Activated CD4-positive, alpha-beta T cell treated with anti-CD3 and anti-CD28 coated beads for 4 hours (primary cell): ENCODE data around the gene EIF2AK2.
A peak's percentile ranks its signal among the peaks of the same experiment; 100 is the strongest.
"Not testable (repeated sequence)": the region's sequence is repeated elsewhere in the genome, so short reads cannot be mapped to it uniquely, and the experiment has no call there.

ENCODE experiments used
- DNase-seq, 2 donors: peaks; one replicate each; pipeline ENCODE4 v3.0.0-alpha.2; 2020

Gene EIF2AK2

DNA sequence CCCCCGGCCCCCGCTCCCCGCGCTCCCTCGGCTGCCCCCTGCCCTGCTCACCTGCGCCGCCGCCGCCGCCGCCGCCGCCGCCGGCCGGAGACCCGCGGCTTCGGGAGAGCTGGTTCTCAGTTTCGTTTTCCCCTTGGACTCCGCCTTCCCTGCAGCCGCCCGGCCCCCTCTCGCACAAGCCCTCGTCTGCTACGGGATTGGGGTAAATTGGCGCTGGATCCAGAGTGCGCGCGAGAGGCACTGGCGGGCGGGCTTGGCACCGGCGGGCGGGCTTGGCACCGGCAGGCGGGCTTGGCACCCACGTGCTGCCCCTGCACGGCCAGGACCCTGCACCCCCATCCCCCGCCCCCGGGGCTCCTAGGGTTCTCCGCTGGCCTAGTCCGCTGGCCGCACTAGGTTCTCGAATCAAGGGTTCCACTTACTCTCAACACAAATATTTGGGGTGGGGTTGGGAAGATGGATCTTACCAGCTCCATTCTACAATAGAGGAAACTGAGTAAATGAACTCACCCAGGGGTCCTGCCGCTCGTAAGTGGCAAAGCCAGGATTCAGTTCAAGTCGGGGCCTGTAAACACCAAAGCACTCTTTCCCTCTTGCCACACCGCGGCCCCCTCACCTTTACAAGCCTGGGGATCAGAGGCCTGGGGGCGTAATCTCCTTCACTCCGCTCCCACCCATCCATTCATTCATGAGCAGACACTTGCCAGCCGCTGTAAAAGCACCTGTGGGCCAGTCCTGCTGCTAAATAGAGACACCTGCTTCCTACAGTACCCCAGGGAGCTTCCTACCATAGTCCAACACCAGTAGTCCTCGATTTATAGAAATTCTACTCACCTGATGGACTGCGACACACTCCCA is at the start of gene EIF2AK2:
Gene EIF2AK2 (minus strand): TSS at position 124 of the 858 bp plus-strand sequence. CDS start 9,174 bp downstream, outside the sequence.
- peak; percentile 74 to 78 for DNase-seq

DNA sequence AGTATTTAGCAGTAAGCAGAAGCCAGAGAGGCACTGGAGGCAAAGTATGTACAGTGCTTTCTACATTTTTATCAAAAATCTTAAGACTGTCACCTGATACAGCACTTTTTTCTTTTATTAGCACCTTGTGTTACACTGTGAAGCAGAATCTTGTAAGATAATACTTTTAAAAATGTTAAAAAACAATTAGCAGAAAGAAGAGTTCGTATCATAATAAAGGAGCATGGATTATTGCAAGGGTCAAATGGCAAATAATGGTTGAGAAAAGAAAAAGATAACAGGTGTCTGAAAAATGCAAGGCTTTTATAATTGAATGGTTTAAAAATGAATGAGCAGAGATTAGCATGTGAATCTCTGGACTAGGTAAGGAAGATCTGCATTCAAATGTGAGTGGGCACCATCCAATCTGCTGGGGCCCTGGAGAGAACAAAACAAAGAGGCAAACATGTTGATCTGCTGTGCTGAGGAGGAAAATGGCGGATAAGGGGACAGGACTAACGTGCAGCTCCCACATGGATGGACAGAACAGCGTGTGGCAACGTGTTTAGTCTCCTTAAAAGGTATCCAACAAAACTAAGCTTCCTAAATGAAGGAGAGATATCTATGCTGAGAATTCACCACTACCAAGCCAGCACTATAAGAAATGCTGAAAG is 49.0 kb upstream of the EIF2AK2 start:
- DNase-seq = no peak

DNA sequence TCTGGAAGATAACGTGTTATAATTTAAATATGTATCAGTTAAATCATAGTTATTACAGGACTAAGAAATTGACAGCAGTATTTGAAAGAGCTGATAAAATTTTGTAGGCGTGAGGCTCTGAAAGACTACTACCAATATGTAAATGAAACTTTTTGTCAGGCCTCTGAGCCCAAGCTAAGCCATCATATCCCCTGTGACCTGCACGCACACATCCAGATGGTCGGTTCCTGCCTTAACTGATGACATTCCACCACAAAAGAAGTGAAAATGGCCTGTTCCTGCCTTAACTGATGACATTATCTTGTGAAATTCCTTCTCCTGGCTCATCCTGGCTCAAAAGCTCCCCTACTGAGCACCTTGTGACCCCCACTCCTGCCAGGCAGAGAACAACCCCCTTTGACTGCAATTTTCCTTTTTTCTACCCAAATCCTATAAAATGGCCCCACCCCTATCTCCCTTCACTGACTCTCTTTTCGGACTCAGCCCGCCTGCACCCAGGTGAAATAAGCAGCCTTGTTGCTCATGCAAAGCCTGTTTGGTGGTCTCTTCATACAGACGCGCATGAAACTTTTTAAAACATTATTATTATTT is 48.4 kb upstream of the EIF2AK2 start:
- DNase-seq = not testable (repeated sequence)

DNA sequence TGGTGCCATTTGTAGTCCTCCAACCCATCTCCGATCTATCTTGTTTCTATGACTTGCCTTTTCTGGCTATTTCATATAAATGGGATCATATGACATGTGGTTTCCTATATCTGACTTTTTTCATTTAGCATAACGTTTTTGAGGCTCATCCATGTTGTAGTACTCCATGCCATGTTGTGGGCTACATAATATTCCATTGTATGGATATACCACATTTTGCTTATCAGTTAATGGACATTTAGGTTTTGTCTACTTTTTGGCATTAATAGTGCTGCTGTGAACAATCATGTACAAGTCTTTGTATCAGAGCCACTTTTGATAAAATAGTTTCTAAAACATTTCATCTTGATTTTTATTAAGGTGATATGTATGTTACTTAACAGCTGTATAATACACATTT is 46.9 kb upstream of the EIF2AK2 start:
- DNase-seq = no peak

DNA sequence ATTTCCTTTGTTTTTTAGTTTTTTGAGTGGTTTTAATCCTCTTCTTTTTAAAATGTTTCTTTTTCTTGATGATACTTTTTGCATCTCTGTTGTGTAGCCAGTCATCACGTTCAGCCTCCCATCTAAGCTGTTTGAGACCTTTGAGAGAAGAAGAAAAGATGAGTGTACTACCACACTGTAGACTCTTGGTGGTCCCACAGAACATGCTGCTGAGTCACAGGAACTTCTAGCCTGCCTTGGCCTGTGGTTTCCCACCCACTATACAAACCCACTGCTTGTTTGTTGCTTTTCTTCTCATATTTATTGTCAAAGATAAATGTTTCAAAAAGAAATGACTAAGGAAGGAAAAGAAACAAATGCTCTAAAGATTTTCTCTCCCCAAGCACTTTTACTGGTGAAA is 45.0 kb upstream of the EIF2AK2 start:
- DNase-seq = peak; percentile 28 to 39

DNA sequence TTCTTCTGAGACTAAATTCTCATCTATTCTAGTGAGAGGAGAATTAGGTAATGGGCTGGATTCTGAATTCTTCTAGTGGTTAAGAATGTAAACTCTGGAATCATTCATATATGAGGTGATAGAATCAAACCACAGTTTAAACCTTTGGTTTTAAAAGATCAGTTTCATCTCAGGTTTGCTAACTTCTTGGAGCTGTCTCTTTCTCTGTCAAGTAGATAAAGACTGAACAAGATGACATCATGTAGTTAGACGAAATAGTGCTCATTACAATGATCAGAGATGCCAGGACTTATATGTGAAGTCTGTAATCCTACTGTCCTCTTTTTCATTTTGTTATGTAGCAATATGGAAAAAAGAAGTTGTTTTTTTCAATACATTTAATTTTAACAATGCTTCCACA is 44.4 kb upstream of the EIF2AK2 start:
- no peak for DNase-seq

- DNase-seq = no peak
Observed at GRCh38 chr2:37198681-37199065, 41.9 kb upstream of the EIF2AK2 start.

- DNase-seq = peak; percentile 91
Observed at GRCh38 chr2:37196320-37197195, 39.8 kb upstream of the EIF2AK2 start, which contains the start of gene CEBPZOS. TSS of gene CEBPZOS (plus strand) at chr2:37196496. CDS start at chr2:37199705, 3,209 bp downstream.

DNA sequence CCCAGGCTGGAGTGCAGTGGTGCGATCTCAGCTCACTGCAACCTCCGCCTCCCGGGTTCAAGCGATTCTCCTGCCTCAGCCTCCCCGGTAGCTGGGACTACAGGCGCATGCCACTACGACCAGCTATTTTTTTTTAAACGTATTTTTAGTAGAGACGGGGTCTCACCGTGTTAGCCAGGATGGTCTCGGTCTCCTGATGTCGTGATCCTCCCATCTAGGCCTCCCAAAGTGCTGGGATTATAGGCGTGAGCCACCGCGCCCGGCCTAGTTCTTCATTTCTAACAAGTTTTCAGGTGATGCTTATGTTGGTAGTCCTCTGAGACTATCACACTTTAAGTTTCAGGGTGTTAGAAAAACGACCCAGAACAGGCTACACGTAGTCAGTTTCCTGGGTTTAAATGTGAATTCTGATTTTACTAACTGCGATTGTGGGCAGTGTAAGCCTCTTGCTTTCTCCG is 39.1 kb upstream of the EIF2AK2 start:
- DNase-seq = peak in 1 of 2 donors; percentile 4

- DNase-seq = no peak
Observed at GRCh38 chr2:37192551-37192950, 35.8 kb upstream of the EIF2AK2 start.

GRCh38 chr2:37191747-37192146 is 35.0 kb upstream of the EIF2AK2 start:
- no peak for DNase-seq

- no peak for DNase-seq
Observed at GRCh38 chr2:37191253-37191652, 34.5 kb upstream of the EIF2AK2 start.

DNA sequence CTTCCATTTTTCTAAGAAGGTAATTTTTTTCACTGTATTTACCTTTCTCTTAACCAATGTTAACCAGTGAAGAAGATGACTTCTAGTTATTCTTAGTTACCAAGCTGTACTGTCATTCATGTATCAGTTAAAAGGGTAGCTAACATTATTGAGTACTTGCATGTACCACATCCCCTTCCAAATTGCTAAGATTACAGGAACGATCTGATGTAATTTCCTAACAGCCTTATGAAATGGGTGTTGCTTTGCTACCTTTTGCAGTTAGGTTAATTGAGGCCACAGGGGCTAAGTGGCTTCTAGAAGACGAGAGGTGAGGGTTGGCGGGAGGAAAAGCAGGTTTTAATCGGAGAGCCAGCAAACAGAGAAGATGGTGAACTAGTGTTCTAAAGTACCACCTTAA is 33.5 kb upstream of the EIF2AK2 start:
- DNase-seq = no peak

- no peak for DNase-seq
Observed at GRCh38 chr2:37189452-37190153, 32.8 kb upstream of the EIF2AK2 start.

DNA sequence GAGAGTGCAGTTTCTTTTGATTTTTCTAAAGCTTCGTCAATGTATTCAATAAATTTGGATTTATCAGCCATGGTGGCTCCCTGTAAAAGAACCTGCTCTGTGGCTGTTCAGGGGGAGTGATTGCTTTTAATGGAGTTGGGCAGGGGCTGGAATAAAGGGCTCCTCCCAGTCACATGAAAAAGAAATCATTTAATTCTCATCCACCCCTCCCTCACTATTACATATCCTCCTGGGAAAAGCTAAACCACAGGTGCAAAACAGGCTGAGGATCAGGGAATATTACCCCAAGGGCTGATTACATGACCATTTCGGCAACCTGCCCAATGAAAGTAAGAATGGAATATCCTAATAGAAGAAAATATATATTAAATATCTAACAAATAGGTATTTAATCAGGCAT is 31.8 kb upstream of the EIF2AK2 start, which contains the start of gene SULT6B1:
Gene SULT6B1 (minus strand): TSS at position 101 of the 400 bp plus-strand sequence. CDS start 30 bp downstream, at position 71.
- DNase-seq = no peak

- DNase-seq = no peak
Observed at GRCh38 chr2:37181726-37182684, 25.2 kb upstream of the EIF2AK2 start.

DNA sequence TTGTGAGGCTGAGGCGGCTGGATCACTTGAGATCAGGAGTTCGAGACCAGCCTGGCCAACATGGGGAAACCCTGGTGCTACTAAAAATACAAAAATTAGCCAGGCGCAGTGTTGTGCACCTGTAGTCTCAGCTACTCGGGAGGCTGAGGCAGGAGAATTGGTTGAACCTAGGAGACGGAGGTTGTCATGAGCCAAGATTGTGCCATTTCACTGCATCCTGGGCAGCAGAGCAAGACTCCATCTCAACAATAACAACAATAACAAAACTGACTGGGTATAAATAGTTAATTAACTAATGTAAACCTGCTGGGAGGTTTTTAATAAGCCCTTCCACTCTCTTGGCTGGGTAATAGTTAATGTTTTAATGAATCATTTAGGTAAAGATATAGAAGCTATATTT is 23.9 kb upstream of the EIF2AK2 start:
- no peak for DNase-seq

- no peak for DNase-seq
Observed at GRCh38 chr2:37180006-37180639, 23.3 kb upstream of the EIF2AK2 start.

DNA sequence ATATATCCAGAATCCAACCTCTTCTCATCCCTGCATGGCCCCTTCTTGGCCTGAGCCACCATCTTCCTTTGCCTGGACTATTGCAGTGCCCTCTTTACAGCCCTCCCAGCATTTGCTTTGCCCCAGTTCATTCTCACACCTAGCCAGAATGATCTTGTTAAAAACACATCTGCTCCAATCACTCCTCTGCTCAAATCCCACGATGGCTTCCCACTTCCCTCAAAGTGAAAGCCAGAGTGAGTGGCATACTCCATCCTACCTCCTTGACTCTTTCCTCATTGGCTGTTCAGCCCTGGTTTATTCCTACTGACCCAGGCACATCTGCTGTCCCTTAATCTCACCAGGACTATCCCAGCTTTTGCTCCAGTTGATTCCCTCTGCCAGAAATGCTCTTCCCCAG is 17.0 kb upstream of the EIF2AK2 start:
- no peak for DNase-seq

DNA sequence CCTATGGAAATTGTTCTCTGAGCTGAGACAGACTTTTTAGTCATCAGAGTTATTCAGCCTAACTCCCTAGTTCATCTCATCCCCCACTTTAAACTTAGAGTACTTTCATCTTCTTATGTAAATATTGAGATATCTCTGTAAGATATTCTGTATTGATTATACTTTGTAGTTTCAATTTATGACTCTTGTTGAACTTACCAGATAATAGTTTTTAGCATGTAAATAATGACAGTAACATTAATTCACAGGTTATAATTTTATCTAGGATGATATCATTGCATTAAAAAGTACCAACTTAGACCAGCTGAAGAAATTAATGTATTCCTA is 14.8 kb upstream of the EIF2AK2 start:
- DNase-seq = no peak
